ENCODE data around the gene GPR179. TPM values are rescaled to one million over a fixed set of nuclear protein-coding genes. Genes with fewer than 3 reads are reported as not detected.

GPR179 gene, protein sequence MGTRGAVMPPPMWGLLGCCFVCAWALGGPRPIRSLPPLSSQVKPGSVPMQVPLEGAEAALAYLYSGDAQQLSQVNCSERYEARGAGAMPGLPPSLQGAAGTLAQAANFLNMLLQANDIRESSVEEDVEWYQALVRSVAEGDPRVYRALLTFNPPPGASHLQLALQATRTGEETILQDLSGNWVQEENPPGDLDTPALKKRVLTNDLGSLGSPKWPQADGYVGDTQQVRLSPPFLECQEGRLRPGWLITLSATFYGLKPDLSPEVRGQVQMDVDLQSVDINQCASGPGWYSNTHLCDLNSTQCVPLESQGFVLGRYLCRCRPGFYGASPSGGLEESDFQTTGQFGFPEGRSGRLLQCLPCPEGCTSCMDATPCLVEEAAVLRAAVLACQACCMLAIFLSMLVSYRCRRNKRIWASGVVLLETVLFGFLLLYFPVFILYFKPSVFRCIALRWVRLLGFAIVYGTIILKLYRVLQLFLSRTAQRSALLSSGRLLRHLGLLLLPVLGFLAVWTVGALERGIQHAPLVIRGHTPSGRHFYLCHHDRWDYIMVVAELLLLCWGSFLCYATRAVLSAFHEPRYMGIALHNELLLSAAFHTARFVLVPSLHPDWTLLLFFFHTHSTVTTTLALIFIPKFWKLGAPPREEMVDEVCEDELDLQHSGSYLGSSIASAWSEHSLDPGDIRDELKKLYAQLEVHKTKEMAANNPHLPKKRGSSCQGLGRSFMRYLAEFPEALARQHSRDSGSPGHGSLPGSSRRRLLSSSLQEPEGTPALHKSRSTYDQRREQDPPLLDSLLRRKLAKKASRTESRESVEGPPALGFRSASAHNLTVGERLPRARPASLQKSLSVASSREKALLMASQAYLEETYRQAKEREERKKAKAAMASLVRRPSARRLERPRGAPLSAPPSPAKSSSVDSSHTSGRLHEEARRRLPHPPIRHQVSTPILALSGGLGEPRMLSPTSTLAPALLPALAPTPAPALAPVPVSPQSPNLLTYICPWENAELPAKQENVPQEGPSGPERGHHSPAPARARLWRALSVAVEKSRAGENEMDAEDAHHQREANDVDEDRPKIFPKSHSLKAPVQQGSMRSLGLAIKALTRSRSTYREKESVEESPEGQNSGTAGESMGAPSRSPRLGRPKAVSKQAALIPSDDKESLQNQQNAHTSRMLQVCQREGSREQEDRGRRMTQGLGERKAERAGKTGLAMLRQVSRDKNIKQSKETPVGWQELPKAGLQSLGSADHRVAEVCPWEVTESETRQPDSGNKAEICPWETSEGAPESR (N-terminal part only)
- total RNA-seq (2014; rRNA removed; shearing (Covaris generic)): 0.03 and 0.05 TPM in 2 replicates
- not detected in 2 replicates for polyA plus RNA-seq (2014; cell fraction: nucleus; rRNA removed)

DNA sequence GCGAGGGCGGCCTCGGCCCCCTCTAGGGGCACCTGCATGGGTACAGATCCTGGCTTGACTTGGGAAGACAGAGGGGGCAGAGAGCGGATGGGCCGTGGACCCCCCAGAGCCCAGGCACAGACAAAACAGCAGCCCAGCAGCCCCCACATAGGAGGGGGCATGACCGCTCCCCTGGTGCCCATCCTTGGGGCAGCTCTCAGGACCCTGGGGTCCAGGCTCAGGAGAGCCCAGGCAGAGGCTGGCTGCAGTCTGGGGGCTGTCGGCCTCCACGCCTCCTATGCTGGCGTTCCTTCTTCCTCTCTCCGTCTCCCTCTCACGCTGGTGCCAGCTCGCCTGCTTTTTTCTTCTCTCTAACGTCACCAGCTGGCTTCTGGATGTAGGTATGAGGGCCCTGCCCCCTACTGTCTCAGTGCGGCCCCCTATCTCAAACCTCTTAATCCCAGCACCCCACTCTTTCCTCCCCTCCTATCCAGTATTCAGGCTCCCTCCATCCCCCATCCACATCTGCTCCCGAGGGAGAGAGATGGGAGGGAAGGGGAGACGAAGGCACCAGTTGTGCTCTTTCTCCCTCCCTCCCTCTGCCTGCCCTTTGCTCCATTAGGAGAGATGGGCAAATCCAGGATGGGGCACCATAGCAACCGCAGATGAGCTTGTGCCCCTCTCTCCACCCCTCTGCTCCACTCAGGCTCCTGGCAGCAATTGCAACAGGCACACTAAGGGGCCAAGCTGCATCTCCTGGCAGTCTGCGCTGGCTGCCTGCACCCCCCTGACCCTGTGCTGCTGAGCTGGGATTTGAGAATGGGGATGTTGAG lies at the start of gene GPR179:
Gene GPR179, minus strand, starts transcription at position 349 of the 812 bp plus-strand sequence. Its CDS starts 167 bp downstream, at position 182.
- DNase-seq (ENCODE audit: extremely low read depth, low read depth): no peak

DNA sequence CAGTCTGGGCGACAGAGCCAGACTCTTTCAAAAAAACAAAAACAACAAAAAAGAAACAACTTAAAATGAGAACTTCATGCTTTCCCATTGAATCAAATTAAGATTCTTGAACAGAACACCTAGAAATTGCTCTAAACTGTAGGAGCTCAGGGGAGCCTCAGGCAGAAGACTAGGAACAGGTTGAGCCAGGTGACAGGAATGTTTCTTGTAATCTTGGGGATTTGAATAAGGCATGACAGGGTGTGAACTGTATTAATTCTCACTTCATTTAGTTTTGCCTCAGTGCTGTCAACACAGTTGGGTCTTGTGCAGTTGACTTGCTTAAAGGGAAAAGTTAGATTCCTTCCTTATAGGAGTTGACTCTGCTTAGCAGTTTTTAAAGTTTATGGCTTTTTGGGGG lies 35.7 kb upstream of the GPR179 start:
- DNase-seq (ENCODE audit: extremely low read depth, low read depth): no peak

DNA sequence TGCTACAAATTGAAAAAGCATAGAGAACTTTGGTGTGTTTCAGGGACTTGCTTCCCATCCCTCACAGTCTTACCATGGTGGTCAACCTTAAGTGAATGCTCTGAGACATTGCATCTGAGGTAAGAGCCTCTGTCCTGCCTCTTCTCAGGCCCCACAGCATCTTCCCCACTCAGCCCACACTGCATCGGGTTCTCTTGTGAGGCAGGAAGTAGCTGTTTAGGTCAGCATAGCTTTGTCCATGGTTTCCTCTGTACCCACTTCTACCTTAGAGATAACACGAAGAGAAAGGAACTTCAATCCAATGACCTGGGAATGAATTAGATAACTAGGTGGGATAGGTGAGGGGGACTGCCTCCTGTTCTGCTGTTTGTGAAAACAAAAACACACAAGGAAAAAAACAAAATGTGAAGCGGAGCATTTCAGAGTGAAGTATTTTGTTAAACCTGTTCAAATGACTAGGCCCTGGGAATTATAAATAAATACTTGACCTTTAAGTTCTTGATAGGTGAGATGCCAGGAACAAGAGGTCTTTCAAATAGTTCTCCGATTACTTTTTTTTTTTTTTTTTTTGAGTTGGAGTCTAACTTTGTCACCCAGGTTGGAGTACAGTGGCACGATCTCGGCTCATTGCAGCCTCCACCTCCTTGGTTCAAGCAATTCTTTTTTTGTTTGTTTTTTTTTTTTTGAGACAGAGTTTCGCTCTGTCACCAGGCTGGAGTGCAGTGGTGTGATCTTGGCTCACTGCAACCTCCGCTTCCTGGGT lies 25.5 kb upstream of the GPR179 start:
- no peak for DNase-seq (ENCODE audit: extremely low read depth, low read depth)

DNA sequence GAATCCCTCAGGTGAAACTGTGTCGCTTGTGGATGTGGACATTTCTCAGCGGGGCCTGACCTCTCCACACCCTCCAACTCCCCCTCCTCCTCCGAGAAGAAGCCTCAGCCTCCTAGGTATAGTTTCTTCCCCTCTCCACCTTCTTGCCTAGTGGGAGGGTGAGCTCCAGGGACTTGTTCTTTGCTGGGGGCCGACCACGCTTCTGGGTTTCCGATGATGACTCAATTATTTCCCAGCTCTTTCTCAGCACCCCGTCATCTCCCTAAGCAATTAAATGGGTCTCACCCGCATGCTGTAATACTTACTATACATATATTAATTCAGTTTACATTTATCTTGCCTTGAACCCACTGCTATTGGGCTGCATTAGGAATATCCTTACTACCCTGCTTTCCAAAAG lies 21.0 kb upstream of the GPR179 start:
- DNase-seq (ENCODE audit: extremely low read depth, low read depth): no peak

DNA sequence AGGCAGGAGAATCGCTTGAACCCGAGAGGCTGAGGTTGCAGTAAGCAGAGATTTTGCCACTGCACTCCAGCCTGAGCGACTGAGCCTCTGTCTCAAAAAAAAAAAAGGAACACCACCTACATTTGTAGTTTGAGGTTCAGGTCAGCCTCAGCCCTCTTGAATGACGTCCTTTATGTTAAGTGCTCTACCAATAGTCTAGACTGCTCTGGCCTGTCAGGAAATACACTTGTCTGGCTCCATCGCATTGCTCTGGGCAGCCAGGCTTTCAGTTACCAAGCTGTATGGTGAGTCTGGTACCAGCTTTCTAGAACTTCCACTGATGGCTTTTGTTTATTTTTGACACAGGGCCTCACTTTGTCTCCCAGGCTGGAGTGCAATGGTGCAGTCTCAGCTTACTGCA lies 19.3 kb upstream of the GPR179 start:
- no peak for DNase-seq (ENCODE audit: extremely low read depth, low read depth)

DNA sequence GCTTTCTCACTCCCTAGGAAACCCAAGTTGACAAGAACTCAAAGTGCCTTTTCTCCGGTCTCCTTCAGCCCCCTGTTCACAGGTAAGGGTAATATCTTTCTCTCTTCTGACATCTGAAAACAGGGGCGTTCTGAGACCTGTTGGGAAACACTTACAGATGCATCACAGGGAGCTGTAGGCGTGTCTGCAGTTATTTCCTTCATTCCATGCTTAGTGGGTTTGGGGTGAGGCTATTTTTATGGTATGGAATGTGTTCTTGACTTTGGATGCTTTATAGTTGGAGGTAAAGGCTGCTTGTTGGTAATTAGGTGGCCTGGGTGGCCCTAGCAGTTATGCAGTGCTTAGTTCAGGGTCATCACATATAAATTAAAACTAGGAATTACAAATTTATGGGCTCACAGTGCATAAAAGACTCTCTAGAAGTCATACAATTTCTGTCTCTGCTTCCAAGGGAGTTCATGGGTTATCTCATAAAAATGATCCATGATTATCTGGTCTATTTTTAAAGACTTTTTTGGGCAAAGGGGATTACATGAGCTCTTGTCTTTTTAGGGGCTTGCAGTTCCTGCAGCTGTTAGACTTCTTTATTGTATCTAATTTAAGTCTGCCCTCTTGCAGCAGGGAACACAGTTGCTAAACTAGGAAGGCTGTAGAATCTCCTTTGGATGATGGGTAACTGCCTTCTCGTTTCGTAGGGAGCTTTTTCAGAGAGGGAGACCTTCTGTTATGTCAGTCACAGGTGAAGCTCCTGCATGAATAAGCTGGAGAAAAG lies 18.1 kb upstream of the GPR179 start:
- DNase-seq (ENCODE audit: extremely low read depth, low read depth): no peak

DNA sequence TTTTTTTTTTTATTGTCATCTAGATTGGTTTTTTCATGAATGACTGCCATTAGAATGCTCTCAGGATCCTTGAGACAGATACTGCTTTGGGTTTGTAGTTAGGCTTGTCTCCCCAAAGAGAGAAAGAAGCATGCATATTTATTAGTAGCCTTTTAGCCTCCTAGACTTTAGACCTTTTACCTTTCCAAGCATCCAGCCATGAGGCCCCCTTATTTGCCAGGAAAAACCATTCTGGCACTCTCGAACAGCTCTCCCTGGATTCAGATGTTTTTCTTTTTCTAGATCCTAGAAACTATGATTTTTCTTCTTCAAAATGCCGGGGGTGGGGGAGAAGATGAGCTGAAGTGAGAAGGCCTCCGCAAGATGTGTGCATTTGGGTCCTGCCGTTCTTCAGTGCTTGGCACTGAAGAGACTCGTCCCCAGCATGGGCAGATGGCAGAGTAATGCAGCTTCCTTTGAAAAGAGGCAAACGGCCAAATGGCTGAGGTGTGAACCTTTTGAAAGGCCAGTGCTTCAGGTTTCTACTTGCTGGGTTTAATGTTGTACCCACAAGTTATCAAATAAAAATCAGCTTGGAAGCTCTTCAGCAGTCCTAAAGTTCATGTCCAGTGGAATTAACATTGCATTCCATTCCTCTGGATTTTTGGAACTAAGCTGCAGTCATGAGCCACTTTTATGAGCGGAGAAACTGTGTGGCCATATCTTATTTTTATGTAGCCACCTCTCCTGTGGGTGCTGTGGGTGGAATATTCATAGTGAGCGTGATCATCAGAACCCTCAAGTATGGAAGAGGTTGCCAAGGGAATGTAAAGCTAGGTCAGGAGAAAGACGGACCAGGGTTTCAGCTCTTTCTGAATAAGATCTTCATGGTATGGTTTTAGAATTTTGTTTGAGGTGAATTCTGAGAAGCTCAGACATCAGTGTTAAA lies 15.1 kb upstream of the GPR179 start:
- DNase-seq (ENCODE audit: extremely low read depth, low read depth): no peak

DNA sequence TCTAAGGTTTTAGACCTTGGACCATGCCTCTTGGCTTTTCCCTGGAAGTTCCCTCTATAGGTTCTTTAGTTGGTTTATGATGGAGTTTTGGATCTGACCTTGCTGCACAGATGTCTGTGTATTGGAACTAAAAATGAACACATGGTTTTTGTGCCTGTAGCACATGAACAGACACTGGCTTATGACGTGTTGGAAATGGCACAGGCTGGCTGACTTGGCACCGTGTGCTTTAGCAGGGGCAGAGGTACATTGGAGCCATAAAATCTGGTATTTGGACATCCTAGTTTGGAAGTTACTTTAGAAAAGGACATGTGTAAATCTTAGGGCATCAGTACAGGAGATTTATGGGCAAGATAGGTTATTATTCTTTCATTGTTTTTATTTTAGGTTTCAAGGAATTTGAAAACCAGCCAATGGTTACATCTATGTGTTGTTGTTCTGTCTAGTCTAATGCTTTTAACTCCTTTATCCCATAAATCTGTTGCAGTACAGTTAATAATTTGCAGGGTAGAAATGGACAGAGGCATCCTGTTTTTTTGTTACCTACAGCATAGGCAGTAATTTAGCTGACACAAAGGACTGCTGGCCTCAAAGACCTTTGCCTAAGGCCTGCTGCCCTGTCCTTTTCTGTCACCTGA lies 13.8 kb upstream of the GPR179 start:
- DNase-seq (ENCODE audit: extremely low read depth, low read depth): no peak

DNA sequence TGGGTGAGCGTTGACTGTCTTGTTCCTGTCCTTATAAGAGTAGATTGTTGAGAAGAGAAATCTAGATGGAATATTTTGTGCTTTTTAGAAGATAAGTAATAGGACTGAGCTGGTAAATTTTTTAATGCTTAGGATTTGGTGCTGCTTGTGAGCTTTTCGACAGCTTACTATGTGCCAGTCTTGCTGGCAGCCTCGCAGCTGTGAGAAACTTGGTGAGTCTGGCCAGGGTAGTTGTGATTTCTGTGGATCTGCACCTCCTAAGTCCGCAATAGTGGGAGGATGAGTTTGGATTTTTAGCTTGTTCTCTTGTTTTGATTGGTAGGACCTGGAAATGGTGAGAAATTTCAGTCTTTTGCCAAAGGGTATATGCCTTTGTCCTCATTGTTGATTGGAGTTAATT lies 11.5 kb upstream of the GPR179 start:
- no peak for DNase-seq (ENCODE audit: extremely low read depth, low read depth)

DNA sequence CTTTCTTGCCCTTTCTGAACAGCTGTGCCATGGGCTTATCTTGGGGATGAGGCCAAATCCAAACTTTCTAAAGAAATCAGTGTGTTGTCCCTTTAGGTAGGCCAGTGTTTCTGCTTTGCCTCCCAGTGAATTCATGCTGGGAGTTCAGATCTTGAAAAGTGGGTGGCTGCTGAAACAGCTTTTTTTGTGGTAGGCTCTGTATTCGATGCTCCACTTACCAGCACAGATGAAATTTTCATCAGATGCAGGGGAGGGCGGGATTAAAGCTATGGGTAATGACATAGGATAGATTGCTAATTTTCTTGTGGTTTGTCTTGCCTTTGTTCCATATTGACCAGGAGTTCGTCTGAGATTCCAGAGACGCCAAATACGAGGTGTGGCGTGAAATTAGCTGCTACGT lies 10.7 kb upstream of the GPR179 start:
- DNase-seq (ENCODE audit: extremely low read depth, low read depth): no peak

DNA sequence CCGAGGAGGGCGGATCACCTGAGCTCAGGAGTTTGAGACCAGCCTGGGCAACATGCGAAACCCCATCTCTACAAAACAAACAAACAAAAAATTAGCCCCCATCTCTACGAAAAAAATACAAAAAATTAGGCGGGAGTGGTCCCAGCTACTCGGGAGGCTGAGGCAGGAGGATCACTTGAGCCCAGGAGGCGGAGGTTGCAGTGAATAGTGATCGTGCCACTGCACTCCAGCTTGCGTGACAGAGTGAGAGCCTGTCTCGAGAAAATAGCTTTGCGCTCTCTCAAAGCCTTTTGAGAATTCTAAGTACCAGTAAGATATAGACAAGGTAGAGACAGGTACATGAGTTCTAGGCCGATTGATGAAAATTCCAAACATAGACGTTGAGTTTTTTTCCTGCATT lies 9.9 kb upstream of the GPR179 start:
- DNase-seq (ENCODE audit: extremely low read depth, low read depth): no peak

DNA sequence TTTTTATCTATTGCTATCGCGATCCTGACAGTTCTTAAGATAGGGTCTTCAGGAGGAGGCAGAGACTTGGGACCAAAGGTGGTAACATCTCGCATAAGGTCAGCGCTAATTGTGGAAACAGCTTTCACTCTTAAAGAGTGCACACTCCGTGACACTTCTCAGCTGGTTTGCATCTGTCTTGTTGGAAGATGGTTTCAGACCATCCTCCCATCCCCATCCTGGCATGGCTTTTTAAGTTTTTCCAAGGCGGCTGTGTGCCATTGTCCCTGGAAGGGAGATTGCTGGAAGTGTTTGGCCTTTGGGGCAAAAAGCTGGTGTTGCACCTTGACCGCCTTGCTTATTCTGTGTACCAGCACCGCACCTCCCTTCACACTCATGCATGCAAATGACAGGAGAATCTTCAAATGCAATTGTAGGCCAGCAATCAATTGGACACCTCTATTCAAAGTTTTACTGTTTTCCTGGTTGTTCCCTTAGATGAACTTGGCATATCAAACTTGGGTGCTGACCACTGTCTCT lies 9.4 kb upstream of the GPR179 start:
- DNase-seq (ENCODE audit: extremely low read depth, low read depth): no peak

DNA sequence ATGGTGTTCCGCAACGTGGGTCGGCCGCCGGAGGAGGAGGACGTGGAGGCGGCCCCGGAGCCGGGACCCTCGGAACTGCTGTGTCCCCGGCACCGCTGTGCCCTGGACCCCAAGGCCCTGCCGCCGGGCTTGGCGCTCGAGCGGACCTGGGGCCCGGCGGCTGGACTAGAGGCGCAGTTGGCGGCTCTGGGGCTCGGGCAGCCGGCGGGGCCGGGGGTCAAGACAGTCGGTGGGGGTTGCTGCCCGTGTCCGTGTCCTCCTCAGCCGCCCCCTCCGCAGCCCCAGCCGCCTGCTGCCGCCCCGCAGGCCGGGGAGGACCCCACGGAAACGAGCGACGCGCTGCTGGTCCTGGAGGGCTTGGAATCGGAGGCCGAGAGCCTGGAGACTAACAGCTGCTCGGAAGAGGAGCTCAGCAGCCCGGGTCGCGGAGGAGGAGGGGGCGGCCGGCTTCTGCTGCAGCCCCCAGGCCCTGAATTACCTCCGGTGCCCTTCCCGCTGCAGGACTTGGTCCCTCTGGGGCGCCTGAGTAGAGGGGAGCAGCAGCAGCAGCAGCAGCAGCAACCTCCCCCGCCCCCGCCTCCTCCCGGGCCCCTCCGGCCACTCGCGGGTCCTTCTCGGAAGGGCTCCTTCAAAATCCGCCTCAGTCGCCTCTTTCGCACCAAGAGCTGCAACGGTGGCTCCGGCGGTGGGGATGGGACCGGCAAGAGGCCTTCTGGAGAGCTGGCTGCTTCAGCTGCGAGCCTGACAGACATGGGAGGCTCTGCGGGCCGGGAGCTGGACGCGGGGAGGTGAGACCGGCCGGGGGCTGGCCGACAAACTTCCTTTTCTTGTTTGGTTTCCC lies 8.7 kb upstream of the GPR179 start:
- no peak for DNase-seq (ENCODE audit: extremely low read depth, low read depth)

DNA sequence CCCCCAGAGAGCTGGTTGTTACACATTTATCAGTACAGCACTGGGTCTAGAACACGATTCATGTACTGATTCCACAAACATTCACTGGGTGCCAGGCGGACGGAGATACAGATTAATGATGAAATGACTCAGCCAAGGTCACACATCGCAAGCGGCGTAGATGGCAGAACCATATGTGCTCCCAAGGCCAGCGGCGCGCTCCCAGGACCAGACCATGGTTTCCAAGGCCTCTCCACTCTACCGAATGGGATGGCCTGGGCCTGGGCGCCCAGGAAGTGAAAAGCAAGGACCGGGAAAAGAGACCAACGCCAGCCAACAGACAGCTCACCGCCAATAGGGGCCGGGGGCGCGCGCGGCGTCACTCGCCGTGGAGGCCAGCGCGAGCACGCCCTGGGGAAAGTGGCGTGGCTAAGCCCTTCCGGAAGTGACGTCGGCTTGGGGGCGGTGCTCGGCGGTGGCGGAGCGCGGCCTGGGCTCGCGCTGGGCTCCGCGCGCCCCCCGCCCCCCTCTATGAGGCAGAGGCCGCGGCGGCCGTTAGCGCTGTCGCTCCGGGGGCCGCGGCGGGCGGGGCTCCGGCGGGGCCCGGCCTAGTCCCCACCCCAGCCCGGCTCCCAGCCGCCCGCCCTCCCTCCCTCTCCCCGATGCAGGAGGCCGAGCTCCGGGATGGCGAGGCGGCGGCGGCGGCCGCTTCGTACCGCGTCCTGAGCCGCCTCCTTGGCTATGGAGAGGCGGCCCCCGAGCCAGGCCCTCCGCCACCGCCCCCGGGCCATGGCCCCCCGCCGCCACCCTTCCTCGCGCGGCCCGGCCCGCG lies 7.9 kb upstream of the GPR179 start, which contains the start of gene SOCS7:
Gene SOCS7, plus strand, starts transcription at position 433 of the 811 bp plus-strand sequence. Its CDS starts 209 bp downstream, at position 642.
- DNase-seq (ENCODE audit: extremely low read depth, low read depth): peak; percentile 89

DNA sequence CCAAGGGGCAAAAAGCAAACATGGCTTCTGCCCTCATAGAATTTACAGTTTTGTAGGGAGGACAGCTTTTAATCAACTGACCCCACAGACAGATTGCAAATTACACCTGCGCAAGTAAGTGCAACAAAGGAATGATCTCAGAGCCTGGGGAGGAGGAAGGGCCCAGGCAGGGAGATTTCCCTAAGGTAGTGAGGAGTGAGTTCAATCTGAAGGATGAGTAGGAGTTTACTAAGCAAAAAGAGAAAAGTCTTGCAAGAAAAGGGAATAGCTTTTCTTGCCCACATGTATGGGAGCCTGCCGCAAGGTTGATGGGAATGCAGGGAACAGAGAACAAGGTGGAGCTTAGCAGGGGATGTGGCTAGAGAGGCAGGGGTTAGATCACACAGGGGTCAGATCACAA lies 6.3 kb upstream of the GPR179 start:
- DNase-seq (ENCODE audit: extremely low read depth, low read depth): no peak

Measured in NCI-H460 (cell line).